Embryonic facial prominence (tissue), 1 donor: ENCODE data around the gene KIF23.
"Not testable (repeated sequence)": the region's sequence is repeated elsewhere in the genome, so short reads cannot be mapped to it uniquely, and the experiment has no call there.

Source experiments
- DNase-seq: peaks from one replicate; pipeline ENCODE4 v3.0.0-alpha.2; 2016; ENCODE audit errors: extremely low spot score

KIF23 gene

DNA sequence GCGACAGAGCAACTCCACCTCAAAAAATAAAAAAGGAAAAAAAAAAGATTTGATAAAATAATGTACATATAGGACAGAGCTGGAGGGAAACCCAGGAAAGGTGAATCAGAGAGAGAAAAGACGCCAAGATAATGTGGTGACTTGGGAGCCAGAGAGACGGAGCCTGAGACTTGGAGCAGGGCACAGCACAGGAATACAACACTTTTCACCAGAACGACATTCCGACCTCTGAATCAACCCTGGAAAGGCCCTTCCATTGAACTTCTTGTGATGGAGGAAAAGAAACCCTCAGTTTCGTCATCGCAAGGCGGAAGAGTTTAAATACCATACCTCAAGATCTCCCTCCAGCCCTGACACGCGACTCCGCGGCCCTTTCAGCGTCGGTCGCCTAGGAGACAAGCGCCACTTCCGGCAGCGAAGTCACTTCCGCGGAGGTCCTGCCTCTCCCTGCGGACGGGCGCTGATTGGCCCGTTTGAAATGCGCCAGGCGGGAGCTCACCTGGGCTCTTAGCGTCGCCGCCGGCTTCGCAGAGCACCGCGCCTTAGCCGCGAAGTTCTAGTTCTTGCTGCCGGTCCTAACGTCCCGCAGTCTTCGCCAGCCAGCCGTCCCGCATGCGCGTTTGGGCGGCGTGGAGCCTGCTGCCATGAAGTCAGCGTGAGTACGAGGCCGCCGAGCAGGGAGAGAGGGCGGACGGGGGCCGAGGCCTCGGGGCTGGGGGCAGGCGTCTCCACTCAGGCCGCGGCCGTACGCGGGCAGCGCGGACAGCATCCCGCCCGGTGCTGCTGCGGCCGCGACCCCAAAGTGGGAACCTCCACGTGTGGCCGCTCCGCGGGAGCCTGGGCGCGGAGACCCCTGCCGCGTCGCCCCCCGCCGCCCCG, at the start of gene KIF23:
TSS of gene KIF23 (plus strand) at position 528 of the 879 bp plus-strand sequence. CDS start at position 645, 117 bp downstream.
- DNase-seq = peak; percentile 85

DNA sequence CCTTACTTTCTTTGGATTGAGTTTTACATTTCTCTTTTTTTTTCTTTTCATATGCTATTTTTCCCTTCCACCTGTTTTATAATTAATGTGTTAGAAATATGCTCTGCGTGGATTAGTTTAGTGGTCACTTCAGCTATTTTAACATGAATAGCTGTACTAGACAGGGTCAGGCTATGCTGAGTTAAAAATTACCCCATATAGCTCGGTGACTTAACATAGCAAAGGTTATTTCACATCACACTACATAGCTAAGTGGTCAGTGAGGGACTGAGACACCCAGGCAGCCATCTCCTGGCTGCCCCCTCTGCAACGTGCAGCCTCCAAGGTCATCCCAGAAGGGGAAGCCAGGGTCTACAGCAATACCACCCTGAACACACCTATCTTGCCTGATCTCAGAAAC, 46.9 kb upstream of the KIF23 start:
- DNase-seq = no peak

DNA sequence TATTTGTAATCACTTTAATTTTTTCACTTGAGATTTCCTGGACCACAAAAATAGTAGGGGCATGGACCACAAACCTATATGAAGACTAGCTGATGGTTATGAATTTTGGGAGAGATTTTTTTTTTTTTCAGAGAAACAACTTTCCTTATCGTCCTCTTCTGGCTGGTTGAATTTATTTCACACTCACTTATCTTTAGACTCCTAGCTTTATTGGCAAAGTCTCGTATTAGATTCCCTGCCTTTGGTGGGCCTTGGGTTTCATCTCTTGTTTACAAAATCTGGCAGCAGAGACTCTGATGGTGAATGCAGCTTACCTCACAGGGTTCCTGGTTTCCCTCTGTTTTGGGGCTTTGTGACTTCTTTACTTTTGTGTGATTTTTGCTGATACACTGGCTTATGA, 44.5 kb upstream of the KIF23 start:
- DNase-seq = no peak

DNA sequence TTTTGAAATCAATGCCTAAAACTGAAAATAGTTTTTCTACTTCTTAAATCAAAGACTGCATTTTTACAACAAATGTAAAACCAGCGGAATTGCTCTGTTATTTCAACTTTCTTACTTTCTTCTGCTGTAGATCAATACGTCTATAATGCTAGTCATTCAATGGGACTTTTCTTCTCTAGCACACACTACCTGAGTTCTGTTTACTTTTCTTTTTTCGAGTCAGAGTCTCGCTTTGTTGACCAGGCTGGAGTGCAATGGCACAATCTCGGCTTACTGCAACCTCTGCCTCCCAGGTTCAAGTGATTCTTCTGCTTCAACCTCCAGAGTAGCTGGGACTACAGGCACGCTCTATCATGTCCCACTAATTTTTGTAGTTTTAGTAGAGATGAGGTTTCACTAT, 40.7 kb upstream of the KIF23 start:
- no peak for DNase-seq

DNA sequence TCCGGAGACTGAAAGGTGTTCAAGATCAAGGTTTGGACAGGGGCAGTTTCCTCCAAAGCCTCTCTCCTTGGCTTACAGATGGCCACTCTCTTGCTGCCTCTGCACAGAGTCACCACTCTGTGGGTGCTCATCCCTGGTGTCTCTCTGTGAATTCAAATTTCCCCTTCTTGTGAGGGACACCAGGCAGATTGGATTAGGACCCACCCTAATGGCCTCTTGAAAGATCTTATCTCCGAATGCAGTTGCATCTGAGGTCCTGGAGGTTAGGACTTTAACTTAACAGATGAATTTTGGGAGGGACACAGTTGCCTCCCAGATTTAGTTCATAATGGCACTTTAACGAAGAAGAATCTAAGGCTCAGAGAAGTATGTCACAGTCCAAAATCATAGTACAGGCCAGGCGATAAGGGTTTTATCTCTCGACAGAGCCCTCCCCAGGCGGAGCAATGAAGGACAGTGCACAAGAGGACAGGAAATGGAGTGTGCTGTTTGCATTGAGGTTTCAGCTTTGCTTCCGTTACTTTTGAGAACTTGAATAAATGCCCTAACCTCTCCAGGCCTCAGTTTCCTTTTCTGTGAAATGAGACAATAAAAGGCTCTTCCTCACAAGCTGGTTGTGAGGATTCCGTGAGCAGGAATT, 38.9 kb upstream of the KIF23 start:
- DNase-seq = no peak

DNA sequence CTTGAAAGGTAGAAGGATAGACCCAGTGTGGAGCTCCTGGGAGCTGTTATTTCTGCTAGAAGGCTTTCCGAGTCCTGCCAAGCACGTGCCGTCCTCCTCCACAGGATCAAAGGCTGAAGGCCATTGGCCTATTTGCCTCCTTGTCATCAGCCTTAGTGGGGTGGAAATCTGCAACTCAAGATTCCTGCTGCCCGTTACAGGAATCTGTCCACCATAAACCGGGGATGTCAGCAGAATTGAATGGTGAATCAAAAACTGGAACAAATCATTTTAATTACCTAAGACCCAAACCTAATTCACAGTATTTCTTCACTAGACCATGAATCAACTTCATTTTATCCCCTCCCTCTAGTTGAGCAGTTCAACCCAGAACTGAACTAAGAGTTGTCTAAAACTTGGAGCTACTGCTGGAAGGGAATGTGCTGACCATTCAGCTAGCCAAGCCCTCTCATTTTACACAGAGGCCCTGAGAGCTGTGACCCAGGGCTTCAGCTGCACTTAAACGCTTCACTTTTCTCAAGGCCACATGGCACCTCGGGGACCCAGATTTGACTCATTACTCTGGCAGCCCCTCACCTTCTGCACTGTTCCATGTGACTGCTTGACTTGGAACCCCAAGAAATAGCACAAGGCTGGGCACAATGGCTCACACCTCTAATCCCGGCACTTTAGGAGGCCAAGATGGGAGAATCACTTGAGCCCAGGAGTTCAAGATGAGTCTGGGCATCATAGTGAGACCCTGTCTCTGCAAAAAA, 36.8 kb upstream of the KIF23 start:
- no peak for DNase-seq

DNA sequence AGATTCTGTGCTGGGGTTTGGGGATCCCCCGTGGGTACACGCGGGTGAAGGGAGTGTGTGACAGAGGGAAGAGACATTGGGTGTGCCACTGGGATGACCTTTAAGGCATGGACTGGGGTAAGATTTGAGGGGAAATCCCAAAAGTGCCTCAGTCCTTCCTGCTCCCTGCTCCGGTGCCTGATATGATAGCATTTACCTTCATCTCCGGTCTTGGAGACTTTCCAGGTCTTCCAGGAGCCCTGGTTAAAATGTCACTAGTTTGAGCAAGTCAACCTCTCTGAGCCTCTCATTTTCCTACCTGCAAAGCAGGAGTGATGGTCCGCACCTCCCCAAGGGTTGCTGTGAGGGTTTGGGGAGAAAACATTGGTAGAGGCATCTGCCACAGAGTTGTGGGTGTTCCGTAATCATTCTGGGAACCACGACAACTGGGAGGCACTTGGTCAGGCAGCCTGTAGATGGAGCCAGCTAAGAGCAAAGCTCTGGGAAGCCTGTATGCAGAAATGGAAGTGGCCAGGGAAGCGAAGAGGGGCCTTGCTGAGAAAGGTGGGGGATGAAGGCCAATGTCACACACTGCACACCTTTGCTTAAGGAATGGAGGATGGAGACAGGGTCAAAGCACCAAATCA, 33.9 kb upstream of the KIF23 start:
- DNase-seq = no peak

DNA sequence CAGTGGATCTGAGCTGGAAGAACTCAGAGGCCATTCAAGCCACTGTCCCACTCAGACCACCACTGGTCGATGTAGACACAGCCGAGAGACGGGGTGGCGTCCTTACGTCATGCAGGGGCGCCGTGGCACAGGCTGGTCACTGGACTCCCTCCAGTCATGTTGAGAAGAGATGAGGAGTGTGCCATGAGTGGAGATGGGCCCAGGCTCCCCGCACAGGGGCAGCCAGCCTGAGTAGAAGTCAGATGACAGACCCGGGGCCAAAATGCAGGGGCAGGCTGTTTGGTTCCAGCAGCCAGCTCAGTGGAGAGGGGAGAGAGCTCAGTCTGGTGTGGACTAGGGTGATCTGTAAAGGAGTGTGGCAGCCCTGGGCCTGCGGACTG, 33.4 kb upstream of the KIF23 start:
- no peak for DNase-seq

DNA sequence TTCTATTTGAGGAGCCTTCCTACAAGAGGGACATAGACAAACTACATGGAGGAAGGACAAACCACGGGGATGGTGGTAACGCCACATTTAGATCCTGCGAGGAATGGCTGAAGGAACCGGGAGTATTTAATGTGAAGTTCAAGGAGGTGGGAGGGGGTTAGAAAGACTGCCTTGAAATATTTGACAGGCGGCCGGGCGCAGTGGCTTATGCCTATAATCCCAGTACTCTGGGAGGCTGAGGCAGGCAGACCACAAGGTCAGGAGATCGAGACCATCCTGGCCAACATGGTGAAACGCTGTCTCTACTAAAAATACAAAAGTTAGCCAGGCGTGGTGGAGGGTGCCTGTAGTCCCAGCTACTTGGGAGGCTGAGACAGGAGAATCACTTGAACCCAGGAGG, 32.0 kb upstream of the KIF23 start:
- DNase-seq = not testable (repeated sequence)

DNA sequence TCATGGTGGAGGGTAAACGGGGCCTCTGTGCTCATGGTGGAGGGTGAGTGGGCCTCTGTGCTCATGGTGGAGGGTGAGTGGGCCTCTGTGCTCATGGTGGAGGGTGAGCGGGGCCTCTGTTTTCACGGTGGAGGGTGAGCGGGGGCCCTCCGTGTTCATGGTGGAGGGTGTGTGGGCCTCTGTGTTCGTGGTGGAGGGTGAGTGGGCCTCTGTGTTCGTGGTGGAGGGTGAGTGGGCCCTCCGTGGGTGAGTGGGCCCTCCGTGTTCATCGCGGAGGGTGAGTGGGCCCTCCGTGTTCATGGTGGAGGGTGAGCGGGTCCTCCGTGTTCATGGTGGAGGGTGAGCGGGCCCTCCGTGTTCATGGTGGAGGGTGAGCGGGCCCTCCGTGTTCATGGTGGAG, 30.1 kb upstream of the KIF23 start:
- DNase-seq = not testable (repeated sequence)

DNA sequence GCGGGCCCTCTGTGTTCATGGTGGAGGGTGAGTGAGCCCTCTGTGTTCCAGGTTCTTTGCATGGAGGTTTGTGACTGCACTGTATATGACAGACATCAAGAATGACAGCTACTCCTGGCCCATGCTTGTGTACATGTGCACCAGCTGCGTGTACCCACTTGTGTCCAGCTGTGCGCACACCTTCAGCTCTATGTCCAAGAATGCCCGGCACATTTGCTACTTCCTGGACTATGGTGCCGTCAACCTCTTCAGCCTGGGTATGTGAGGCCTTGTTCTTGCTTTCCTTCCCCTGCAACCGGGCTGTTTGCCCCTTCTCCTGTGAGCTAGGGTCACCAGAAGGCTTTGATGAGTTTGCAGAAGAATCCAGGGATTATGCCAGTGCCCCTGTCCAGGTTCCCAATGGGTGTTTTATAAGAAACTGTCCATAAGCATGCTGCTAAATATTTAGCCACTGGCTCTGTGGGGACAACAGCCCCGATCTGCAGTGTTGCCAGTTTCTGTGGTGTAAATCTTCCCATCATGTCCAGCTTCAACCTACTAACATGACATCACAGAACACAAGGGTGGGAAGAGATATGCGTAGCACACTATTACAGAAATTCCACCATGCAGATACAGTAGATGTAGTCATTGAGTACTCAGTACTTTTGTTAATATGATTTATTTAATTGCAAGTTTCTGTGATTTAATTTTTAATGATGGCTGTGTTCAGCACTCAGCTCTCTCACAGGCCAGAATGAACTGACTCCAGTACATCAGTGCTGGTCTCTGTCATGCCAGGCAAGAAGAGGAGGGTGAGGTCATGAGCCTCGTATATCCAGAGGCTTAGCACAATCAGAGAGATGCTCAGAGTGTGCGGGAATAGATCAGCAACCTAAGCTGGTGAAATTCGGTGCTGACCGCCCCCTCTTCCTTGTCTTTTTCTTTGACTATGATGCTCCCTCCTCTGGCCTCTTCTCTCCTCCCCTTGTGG, 29.2 kb upstream of the KIF23 start:
- DNase-seq = no peak

DNA sequence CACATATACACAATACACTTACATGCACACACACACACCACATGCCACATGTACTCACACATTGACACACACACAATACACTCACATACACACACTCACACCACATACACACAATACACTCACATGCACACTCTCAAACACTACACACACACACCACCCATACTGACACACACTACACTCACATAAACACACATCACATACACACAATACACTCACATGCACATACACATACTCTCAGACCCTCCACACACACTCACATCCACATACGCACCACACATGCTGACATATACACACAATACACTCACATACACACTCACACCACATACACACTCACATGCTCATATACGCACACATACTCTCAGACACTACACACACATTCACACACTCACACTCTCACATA, 28.3 kb upstream of the KIF23 start:
- DNase-seq = no peak

DNA sequence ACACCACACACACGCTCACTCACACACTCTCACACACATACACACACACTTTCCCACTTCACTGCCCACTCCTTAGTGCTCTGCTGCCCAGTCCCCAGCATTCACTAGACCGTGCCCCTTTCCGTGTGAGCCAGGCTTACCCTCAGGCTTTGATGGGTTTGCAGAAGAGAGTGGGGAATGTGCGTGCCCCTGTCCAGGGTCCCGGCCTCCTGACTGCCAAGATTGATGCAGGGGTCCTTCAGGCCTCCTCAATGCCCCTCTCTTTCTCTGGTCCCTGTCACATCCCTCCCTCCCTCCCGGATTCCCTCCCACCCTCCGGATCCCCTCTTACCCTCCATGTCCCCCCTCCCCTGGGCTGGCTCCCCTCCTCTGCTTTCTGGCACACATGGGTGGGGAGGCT, 27.9 kb upstream of the KIF23 start:
- no peak for DNase-seq

DNA sequence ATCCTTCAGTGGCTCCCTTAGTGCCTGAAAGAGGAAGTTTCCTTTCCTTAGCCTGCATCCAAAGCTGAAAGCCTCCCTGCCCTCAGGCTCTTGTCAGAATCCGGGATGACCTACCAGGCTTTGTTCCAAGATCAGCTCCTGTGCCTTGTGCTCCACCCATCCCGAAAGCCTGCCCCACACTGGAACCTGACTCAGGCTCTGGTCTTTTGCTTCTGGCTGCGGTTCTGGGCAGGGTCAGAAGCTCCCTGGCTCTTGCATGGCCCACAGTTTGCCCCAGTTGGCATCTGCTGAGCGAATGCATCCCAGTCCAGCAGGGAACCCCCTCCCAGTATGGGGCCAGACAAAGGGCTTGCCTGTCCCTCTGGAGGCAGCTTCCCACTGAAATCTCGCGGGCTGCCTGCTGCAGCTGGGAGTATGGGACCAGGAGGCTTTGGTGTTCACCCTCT, 25.9 kb upstream of the KIF23 start:
- DNase-seq = no peak

DNA sequence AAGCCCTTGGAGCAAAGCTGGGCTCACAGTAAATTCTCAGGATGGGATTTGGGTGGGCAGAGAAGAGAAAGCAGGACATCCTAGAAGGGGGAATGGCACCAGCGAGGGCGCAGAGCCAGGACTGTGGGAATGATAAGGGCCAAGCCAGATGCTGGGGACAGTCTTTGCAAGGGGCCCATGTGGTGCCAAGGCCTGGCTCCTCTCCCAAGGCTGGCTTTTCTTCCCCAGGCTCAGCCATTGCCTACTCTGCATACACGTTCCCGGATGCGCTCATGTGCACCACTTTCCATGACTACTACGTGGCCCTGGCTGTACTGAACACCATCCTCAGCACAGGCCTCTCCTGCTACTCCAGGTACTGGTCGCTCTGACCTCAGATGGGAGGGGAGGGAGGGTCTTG, 24.7 kb upstream of the KIF23 start:
- no peak for DNase-seq

DNA sequence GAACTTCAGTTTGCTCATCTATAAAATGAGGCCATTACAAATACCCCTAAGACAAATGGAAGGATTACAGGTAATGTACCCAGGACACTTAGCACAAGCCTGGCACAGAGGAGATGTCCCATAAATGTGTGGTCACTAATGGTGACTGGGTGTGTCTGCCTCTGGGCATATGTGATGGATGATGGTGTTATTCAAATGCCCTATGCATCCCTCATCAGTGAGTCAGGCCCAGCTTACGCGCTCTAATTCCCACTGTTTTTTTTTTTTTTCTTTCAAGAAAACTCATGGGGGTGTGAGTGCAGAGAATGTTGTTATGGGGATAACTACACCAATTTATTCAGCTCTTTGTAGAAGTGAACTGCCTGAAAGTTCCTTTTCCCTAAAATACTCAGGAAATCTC, 23.6 kb upstream of the KIF23 start:
- DNase-seq = no peak

DNA sequence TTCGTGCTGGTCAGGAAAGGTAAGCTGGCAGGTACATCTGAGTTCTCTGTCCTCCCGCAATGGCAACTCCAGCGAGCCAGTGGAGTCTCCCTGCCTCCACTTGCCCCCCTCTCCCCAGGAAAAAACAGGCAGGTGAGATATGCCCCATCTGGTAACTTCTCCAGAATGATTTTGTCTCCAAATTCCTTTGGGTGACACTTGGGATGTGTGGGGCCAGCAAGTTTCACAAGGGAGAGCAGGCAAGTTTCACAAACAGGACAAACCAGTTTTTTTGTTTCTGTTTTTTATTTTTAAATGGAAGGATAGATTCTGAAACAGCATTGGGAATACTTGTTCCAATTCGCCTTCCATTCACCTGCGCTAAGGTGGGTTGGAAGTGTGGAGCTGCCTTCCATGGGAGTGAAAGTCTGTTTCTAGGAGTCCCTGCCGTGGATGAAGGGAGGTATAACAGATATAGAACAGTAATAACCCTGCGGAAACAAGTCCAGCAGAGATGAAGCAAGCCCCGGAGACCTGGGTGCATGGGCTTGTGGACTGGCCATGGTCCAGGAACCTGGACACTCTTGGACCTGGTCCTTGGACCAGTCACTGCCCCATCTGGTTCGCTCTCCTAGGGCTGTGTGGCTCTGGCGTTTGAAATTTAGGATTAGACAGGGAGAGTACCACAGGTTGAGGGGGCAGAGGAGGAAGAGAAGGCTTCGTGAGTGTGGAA, 22.9 kb upstream of the KIF23 start:
- no peak for DNase-seq

DNA sequence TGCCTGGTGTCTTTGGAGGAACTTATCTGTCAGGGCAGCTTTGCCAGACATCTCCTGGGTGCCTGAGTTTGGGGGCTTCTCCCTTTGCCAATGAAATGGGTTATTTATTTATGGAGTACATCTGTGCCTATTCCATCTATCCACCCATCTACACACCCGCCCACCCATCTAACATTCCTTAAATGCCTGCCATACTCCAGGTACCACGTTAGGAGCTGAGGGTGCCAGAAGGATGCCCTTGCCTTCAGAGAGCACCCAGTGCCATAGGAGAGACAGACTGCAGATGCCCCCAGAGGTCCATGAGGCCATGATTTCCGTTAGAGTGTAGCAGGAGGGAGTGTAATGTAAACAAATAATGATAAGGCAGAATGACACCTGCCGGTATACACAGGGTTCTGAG, 21.8 kb upstream of the KIF23 start:
- DNase-seq = no peak

DNA sequence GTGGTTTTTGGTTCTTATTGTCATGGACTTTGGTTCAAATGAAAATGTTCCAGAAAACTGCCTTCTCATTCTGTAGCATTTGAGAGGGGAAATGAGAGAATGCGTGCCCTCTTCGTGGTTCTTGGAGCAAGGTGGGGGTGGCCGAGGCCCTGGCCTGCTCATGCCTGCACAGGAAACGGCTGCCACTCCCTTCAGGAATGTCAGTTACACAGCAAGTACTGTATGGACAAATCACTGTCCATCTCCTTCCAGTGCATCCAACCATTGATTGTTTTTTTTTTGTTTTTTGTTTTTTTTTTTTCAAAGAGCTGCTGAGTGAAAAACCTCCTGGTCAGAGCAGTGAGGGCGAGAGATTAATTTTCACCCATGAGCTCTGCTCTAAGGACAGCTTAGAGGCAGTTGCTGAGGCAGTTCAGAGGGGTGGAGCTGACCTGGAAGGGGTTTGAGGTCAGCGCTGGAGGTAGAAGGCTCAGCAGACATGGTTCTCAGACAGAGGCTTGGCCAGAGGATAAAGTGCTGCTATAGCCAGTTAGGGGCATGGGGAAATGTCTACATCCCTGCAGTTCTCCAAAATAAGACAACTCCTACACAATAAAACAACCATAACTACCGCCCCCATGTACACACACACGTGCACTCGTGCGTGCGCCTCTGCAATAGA, 20.2 kb upstream of the KIF23 start:
- no peak for DNase-seq
